GM19043 (cell line): ENCODE data around the gene PRR29.
"Not testable (repeated sequence)": the region's sequence is repeated elsewhere in the genome, so short reads cannot be mapped to it uniquely, and the experiment has no call there.

Experiments used
- ATAC-seq: cut with Tn5 transposase; IDR thresholded peaks from one replicate; pipeline ENCODE4 v1.9.1; 2021; ENCODE audit warnings: low read depth; ENCODE audit not compliant: unreplicated experiment

Gene PRR29

GRCh38 chr17:63995626-63996025 is 2.5 kb upstream of the PRR29 start:
- ATAC-seq, result no peak

DNA sequence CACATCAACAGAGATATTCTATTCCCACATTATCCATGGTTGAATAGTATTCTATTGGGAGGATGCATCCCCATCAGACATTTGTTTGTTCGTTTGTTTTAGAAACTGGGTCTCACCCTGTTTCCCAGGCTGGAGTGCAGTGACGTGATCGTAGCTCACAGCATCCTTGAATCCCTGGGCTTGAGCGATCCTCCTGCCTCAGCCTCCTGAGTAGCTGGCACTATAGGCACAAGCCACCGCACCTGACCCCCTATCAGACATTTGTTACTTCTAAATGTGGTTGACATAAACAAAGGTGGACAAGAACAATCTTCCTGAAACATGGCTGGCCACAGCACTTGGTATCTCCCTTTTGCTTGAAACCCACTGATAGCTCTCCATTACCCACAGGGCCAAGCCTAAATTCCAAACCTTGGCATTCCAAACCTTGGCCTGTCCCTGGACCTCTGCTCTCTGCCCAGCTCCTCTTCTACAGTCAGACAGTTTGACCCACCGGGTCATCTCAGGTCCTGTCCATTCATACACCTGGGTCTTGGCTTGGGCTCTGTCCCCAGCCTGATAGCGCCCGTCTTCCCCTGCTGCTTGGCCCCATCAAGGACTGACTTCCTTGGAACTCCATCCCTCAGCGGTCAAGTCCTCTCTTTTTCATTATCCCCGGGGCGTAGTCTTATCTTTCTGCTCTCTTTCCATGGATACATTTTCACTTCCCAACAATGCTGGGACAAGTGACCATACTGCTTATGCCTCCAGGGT is 1.5 kb upstream of the PRR29 start:
- no peak for ATAC-seq

- no peak for ATAC-seq
Observed at GRCh38 chr17:63997341-63998048, 656 bp upstream of the PRR29 start.

GRCh38 chr17:63998721-63999679 is 849 bp downstream of the PRR29 start:
- ATAC-seq, result no peak

GRCh38 chr17:63999680-64000531 is 1.8 kb downstream of the PRR29 start:
- ATAC-seq, result no peak

DNA sequence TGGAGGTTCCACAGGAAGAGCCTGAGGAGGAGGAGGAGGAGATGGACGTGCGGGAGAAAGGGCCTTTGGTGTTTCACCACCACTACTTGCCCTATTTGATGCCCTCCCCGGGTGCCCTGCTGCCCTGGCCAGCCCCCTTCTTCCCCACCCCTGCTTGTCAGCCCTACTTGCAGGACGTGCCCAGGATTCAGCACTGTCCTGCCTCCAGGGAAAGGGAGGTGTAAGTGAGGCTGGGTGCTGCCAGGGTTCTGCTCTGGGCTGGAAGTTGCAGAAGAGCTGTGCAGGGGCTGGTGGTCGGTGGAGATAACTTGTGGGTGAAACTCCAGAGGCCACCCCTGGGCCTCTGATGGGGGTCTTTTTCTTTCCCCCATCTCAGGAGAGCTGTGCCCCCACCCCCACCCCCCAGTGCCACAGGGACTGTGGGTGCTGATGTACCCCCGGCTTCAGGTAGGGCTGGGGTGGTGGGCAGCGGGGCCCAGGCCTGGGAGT is 3.0 kb downstream of the PRR29 start:
- no peak for ATAC-seq

DNA sequence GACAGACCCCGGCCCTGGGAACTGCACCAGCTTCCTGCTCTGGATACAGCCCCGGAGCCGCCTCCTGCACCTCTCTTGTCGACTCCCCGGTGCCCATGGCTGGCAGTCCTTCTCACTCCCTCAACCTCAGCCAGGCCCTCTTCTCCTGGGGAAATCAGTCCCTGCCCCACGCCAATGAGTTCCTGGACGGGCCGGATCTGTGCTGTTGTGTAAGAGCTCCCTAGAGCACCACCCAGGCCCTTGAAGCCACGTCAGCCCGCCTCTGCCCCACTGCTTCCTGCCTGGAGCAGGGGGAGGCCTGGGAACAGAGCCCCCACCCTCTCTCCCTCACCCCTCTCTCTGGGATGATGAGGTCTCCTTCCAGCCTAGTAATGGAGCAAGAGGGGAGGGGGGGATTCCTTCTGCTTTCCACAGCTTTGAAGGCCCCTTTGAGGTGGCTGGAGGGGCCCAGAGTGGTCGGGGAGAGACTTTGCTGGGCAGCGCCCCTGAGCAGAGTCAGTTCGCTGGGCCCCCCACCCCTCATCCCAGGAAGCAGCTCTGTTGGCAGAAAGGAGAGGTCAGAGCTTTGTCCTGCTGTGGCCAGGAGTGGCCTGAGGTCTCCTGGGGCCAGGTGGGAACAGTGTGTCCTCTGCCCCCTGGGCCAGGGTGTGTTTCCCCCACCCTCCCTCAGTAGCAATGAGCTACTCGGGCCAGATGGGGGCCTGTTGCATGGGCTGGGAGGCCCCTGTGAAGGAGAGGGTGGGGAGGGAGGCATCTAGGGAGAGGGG is 3.8 kb downstream of the PRR29 start:
- no peak for ATAC-seq

GRCh38 chr17:64002658-64003525 is 4.7 kb downstream of the PRR29 start:
- no peak for ATAC-seq

DNA sequence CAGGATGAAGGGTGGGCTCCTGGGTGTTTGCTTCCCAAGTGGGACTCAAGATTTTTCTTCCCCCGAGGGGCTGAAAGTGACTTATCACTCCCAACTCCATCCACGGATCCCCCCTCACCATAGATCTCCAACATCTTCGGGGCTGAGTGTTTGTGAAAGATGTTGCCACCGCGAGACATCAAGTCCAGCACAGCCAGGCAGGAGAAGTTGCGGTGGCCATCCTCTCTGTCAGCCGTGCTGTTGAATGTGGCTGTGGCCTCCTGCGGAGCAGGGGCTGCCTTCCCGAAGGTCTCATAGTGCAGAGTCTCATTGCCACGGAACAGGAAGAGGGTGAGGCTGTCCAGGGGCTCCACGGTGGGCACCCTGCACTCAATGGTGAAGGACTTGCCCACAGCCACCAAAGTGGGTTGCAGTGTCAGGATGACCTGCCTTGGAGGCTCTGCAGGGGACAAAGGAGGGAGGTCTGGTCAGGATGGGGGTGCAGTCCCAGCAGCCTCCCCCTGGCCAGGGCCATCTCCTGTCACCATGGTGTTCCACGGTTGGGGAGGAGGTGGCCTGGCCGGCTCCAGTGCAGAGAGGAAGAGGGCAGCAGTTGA is 5.5 kb downstream of the PRR29 start:
- no peak for ATAC-seq

DNA sequence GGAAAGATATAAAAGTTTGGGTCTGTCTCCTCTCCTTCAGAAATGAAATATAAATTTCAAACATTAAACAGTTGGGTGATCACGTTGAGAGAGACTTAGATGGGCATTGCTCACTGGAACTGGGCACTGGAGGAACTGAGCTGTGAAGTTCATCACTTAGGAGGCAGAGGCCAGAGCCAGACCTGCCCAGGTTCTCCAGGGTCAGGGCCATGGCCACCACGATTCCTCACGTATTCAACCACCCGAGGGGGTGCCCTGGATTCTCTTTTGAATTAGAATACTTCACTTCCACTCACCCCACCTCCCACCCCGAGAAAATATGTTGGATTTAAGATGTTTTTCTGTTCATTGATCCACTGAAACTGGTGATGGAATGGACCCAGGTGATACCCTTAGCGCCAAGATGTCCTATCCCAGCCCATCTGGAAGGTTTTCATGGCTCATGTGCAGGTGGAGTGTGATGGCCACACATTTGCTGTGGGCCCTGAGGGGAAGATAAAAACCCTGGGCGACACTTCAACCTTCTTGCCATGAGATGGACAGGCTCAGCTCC is 6.1 kb downstream of the PRR29 start:
- ATAC-seq, result no peak

GRCh38 chr17:64004903-64005733 is 7.0 kb downstream of the PRR29 start:
- no peak for ATAC-seq

DNA sequence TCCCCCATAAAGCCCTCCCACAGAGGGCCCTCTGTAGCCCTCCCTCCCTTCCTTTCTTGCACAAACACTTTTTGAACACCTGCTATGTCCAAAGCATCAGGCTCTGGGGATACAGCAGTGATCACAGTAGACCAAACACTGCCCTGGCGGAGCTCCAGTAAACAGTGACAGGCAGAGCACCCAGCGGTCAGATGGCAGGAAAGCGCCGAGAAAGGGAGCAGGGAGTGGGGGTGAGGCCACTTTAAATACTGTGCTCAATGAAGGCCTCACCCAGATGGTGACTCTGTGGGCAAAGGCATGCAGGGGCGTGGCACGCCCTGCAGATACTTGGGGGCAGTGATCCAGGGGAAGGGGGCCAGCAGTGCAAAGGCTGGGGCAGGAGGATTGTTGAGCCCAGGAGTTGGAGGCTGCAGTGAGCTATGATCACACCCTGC is 7.6 kb downstream of the PRR29 start:
- ATAC-seq, result no peak

GRCh38 chr17:64006361-64007088 is 8.4 kb downstream of the PRR29 start:
- no peak for ATAC-seq

DNA sequence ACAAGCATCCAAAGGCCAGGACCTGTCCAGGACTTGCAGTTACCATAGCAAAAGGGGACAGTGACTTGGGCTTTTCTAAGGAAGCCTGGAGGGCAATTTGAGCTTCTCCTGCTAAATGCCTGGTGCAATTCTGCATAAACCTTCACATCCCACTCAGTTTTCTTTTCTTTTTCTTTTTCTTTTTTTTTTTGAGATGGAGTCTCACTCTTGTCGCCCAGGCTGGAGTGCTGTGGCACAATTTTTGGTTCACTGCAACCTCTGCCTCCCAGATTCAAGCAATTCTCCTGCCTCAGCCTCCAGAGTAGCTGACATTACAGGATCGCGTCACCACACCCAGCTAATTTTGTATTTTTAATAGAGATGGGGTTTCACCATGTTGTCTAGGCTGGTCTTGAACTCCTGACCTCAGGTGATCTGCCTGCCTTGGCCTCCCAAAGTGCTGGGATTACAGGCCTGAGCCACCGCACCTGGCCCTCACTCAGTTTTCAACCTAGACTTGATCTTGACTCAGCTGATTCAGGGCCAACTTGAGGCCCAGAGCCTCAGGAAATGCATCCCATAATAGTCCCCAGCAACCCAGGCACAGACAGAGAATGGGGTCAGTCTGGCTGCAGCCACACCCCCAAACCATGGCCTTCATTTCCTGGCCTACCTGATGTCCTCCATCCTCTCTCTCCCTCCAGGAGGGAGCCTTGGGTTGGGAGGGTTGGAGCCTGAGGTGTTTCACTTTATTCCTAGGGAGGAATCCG is 9.1 kb downstream of the PRR29 start:
- ATAC-seq, result not testable (repeated sequence)

DNA sequence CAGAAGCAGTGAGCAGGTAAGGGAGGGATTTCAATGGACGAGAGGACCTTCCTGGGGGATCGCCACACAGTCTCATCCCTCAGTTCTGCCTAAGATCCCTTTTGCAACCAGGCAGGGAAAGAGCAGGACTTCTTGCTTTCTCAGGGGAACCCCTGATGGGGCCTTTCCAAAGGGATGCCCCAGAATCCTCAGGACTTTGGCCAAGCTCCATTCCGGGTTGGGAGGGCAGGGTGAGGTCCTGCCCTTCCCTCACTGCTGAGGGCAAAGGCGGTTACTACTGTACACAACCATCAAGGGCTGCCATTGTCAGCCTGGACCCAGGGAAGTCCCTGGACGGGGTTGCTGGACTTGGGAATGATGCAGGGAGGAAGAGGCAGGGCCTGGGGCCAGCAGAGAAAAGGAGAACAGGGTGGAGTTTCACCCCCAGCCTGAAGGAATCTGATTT is 9.7 kb downstream of the PRR29 start:
- ATAC-seq, result no peak
